Osteoblast (primary cell): ENCODE data around the gene LARP4B. TPM values are rescaled to one million over a fixed set of nuclear protein-coding genes. Genes with fewer than 3 reads are reported as not detected.

ENCODE experiments used
- DNase-seq: peaks from one replicate; pipeline ENCODE4 v3.0.0; 2011; ENCODE audit warnings: low spot score, mixed read lengths; ENCODE audit not compliant: insufficient read length; ENCODE audit errors: missing footprints
- H2AFZ ChIP-seq: 2 replicates; pipeline ENCODE4 v1.6.0; 2011; ENCODE audit warnings: mild to moderate bottlenecking, low read length
- H3K27ac ChIP-seq: 2 replicates; pipeline ENCODE4 v1.5.1; 2011; ENCODE audit warnings: mild to moderate bottlenecking, low read depth, low read length, moderate library complexity
- H3K27me3 ChIP-seq: 2 replicates; pipeline ENCODE4 v1.6.0; 2012; ENCODE audit warnings: mild to moderate bottlenecking, control low read depth, inconsistent platforms, low read length, moderate library complexity; ENCODE audit not compliant: insufficient read depth
- H3K36me3 ChIP-seq: 2 replicates; pipeline ENCODE4 v1.5.1; 2011; ENCODE audit warnings: mild to moderate bottlenecking, low read length, control low read depth, moderate library complexity; ENCODE audit not compliant: insufficient read depth
- H3K4me1 ChIP-seq: 2 replicates; pipeline ENCODE4 v1.5.1; 2011; ENCODE audit warnings: mild to moderate bottlenecking, low read length, control low read depth, moderate library complexity; ENCODE audit not compliant: insufficient read depth
- H3K4me2 ChIP-seq: 2 replicates; pipeline ENCODE4 v1.6.0; 2011; ENCODE audit warnings: mild to moderate bottlenecking, low read length; ENCODE audit not compliant: insufficient read depth
- H3K4me3 ChIP-seq: fragments of 200-600 bp; sonication (generic); 3 replicates; pipeline ENCODE4 v1.5.1; 2012; ENCODE audit warnings: mild to moderate bottlenecking, low read length, inconsistent platforms; ENCODE audit not compliant: insufficient read depth
- H3K79me2 ChIP-seq: 2 replicates; pipeline ENCODE4 v1.6.0; 2012; ENCODE audit warnings: mild to moderate bottlenecking, low read length, control low read depth, inconsistent platforms; ENCODE audit not compliant: insufficient read depth
- H3K9me3 ChIP-seq: 2 replicates; pipeline ENCODE4 v1.5.1; 2011; ENCODE audit warnings: low read depth, low read length, control low read depth
- H4K20me1 ChIP-seq: 2 replicates; pipeline ENCODE4 v1.6.0; 2012; ENCODE audit warnings: mild to moderate bottlenecking, low read length, control low read depth; ENCODE audit not compliant: insufficient read depth
- CTCF ChIP-seq: IDR thresholded peaks from 2 replicates; pipeline ENCODE4 v1.5.1; 2011; ENCODE audit warnings: mild to moderate bottlenecking, low read depth, low read length, moderate library complexity; ENCODE audit errors: extremely low read depth
- total RNA-seq: library from RNA; depleted of rRNA; stranded (reverse); fragments of >200 nt; gene quantifications from 2 replicates; pipeline ENCODE4 v1.2.3, GENCODE V29; 2012

The LARP4B gene
- total RNA-seq, 1 donor, result 46.0 TPM

- H3K4me2 ChIP-seq, result peak overlapping the region; percentile 4
- no peak for DNase-seq
- no peaks in the 10 kb centered on the region for H3K9me3 ChIP-seq
- H3K4me3 ChIP-seq, result no peak overlapping the region
- H3K4me1 ChIP-seq, result peaks cover 20% of the 10 kb centered on the region
- H2AFZ ChIP-seq, result no peak overlapping the region
- no peaks in the 10 kb centered on the region for H3K27me3 ChIP-seq
- H3K79me2 ChIP-seq, result peaks cover 76% of the 10 kb centered on the region
- H3K27ac ChIP-seq, result peak overlapping the region; percentile 47
- H4K20me1 ChIP-seq, result peaks cover 3% of the 10 kb centered on the region
- H3K36me3 ChIP-seq, result peaks cover 40% of the 10 kb centered on the region
- TF ChIP-seq CTCF, result no peak
Measured at GRCh38 chr10:844552-844951, 87.0 kb downstream of the LARP4B start.

DNA sequence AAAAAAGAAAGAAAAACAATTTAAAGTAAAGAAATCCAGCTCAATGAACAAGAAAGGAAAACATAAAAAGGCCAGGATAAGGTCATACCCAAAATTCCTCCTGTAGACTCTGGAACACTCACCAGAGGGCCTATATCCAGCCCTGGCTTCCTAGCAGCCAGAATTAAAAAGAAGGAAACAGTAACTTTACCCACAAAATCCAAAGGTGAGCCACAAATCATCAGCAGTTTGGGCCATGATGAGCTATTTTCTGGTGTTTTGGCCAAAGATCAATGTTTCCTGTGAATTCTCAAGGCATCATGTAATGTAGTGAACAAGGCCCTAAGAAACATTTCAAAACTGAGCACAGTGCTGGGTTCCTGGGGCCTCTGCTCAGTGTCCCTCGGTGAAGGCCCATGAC lies 87.8 kb downstream of the LARP4B start:
- no peak for DNase-seq
- Histone ChIP-seq H2AFZ (no peak overlapping the region), H3K4me3 (no peak overlapping the region), H3K79me2 (peaks cover 76% of the 10 kb centered on the region), H3K27ac (peak overlapping the region; percentile 47), H3K9me3 (no peaks in the 10 kb centered on the region), H3K36me3 (peaks cover 43% of the 10 kb centered on the region), H3K4me1 (peaks cover 20% of the 10 kb centered on the region), H3K4me2 (no peak overlapping the region), H4K20me1 (peaks cover 3% of the 10 kb centered on the region), H3K27me3 (no peaks in the 10 kb centered on the region)
- TF ChIP-seq CTCF, result peak; percentile 8

DNA sequence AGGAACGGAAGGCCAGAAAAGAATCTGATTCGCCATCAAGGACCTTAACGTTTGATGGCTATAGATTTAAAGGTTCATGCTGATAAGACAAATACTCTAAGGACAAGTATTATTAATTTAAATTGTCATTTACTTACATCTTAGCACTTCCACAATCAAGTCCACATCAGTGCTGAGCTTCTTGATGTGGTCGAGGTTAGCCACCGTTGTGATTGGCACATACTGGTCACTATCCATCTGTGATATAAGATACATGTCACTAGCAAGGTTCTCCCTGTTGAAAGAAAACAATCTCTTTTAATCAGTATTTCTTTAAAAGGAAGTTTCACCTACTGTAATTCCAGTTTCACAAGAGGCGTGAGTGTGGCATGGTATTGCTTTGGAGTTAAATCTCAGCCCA lies 88.7 kb downstream of the LARP4B start:
- Histone ChIP-seq H3K27ac (no peak overlapping the region), H3K4me2 (no peak overlapping the region), H3K79me2 (peaks cover 76% of the 10 kb centered on the region), H3K27me3 (no peaks in the 10 kb centered on the region), H3K36me3 (peaks cover 43% of the 10 kb centered on the region), H3K4me3 (no peak overlapping the region), H3K4me1 (peaks cover 20% of the 10 kb centered on the region), H4K20me1 (peaks cover 3% of the 10 kb centered on the region), H3K9me3 (no peaks in the 10 kb centered on the region), H2AFZ (no peak overlapping the region)
- no peak for DNase-seq
- no peak for TF ChIP-seq CTCF

GRCh38 chr10:841535-841934 lies 90.0 kb downstream of the LARP4B start:
- Histone ChIP-seq H3K27me3 (no peaks in the 10 kb centered on the region), H3K79me2 (peaks cover 77% of the 10 kb centered on the region), H2AFZ (no peak overlapping the region), H3K9me3 (no peaks in the 10 kb centered on the region), H3K4me3 (no peak overlapping the region), H3K4me2 (no peak overlapping the region), H3K4me1 (peaks cover 20% of the 10 kb centered on the region), H4K20me1 (peaks cover 8% of the 10 kb centered on the region), H3K36me3 (peaks cover 43% of the 10 kb centered on the region), H3K27ac (no peak overlapping the region)
- no peak for TF ChIP-seq CTCF
- DNase-seq, result no peak
